Heart right ventricle (tissue), 16 donors: ENCODE data around the gene PIGX. TPM values are rescaled to one million over a fixed set of nuclear protein-coding genes. Genes with fewer than 3 reads are reported as not detected.

Source experiments
- ATAC-seq, 8 donors: fragments of 200-7000 bp; cut with Tn5 transposase; one replicate each; pipeline ENCODE4 v1.9.1; 2020; ENCODE audit warnings: mild to moderate bottlenecking in 8 of 8, moderate library complexity in 8 of 8, moderate number of reproducible peaks in 1 of 8
- DNase-seq, 2 donors: peaks; one replicate each; pipeline ENCODE4 v3.0.0-alpha.2; 2020
- H3K27ac ChIP-seq, 10 donors: fragments of 200-600 bp; sonication (generic) in 2 of 10; one replicate each; pipeline versions ENCODE4 v1.5.0 to v1.8.0; 2020 to 2022; ENCODE audit warnings: mild to moderate bottlenecking in 3 of 10
- H3K27me3 ChIP-seq, 7 donors: fragments of 200-600 bp; one replicate each; pipeline ENCODE4 v1.8.0; 2021 to 2022; ENCODE audit warnings: mild to moderate bottlenecking in 2 of 7
- H3K36me3 ChIP-seq, 9 donors: fragments of 200-600 bp; sonication (generic) in 1 of 9; one replicate each; pipeline versions ENCODE4 v1.5.0 to v1.8.0; 2020 to 2022; ENCODE audit warnings: mild to moderate bottlenecking in 2 of 9
- H3K4me1 ChIP-seq, 9 donors: fragments of 200-600 bp; sonication (generic) in 1 of 9; one replicate each; pipeline versions ENCODE4 v1.5.0 to v1.8.0; 2020 to 2022; ENCODE audit warnings: mild to moderate bottlenecking in 4 of 9
- H3K4me3 ChIP-seq, 10 donors: fragments of 200-600 bp; sonication (generic) in 2 of 10; one replicate each; pipeline versions ENCODE4 v1.5.0 to v1.8.0; 2020 to 2022; ENCODE audit warnings: mild to moderate bottlenecking in 7 of 10, moderate library complexity in 2 of 10
- H3K9me3 ChIP-seq, 11 donors: fragments of 200-600 bp in 10 of 11; sonication (generic) in 2 of 11; one replicate each; pipeline versions ENCODE4 v1.5.0 to v1.8.0; 2013 to 2022; ENCODE audit warnings: mild to moderate bottlenecking in 2 of 11, control low read depth in 1 of 11, moderate library complexity in 1 of 11
- WGBS, 2 donors: extraction: QIAGEN DNeasy Blood & Tissue Kit; methylation state at CpG; one replicate each; pipeline ENCODE4 v1.1.7; 2013; ENCODE audit warnings: inconsistent platforms in 1 of 2; 5-methylcytosine and 5-hydroxymethylcytosine counted together
- intact Hi-C, 10 donors: fragments of 100-400 bp; cut with DNase I; formaldehyde crosslinking; loops; one replicate each; pipeline versions ENCODE4 v1.11.1 to v1.14.2; 2022
- polyA plus RNA-seq, 2 donors: library from polyadenylated mRNA; stranded (reverse); fragments of 200-250 nt; gene quantifications; one replicate each; pipeline ENCODE4 v1.2.3, GENCODE V29; 2013
- total RNA-seq, 10 donors: library from RNA; stranded (reverse); fragmentation: NEBNext Ultra II Directional in 3 of 10; extraction: Animal tissue kit (Norgen Biotek cat#: 25700) in 3 of 10; gene quantifications; one replicate each; pipeline versions ENCODE4 v1.2.1 to v1.2.4, GENCODE V29; 2021 to 2023
- TF ChIP-seq, protein P1 (sequence below), 9 donors: fragments of 200-600 bp; sonication (generic) in 2 of 9; IDR thresholded peaks; one replicate each; pipeline versions ENCODE4 v1.5.0 to v1.8.0; 2021 to 2022; ENCODE audit warnings: antibody characterized with exemption in 9 of 9, mild to moderate bottlenecking in 5 of 9, moderate library complexity in 1 of 9
- donor health status: Arrhythmogenic right ventricular cardiomyopathy.
- donor health status: ischemic (EF 13 %, LVEDD 7.1; RV severe dilation, severe dysfunction).
- donor health status: healthy with polysubstance abuse.
- donor health status: DM: no; HTN: yes; CAD: no.
- donor health status: DM: no; HTN: no; CAD: no.
- donor health status: ischemic (EF 25% LVEDD 6.9; RV normal size, moderate dysfunction).
- donor health status: ischemic (EF 25% LVEDD 5.7; RV mildly dilated, moderate dysfunction).
- donor health status: healthy.
- donor health status: DM: yes; HTN: yes; CAD: no.
- donor health status: Ischemic cardiomyopathy.
- donor health status: ischemic (EF 35%, LVEDD 5.7; RV mildly dilated, moderate dysfunction).
- donor health status: nonischemic (EF 11% LVEDD 7.7; RV severe dilation, severe dysfunction).
- donor health status: DM: yes; HTN: yes; CAD: no.
- donor health status: PGD.
- donor health status: ischemic (EF 29% LVEDD 5.4; RV normal size, mild dysfunction).
- donor health status: nonischemic (EF 23%, LVEDD 6.1; RV moderate dilation, normal function).

Gene PIGX
- total and polyA plus RNA-seq, 12 donors: 8.3 to 21.9 (median 16.3) TPM

DNA sequence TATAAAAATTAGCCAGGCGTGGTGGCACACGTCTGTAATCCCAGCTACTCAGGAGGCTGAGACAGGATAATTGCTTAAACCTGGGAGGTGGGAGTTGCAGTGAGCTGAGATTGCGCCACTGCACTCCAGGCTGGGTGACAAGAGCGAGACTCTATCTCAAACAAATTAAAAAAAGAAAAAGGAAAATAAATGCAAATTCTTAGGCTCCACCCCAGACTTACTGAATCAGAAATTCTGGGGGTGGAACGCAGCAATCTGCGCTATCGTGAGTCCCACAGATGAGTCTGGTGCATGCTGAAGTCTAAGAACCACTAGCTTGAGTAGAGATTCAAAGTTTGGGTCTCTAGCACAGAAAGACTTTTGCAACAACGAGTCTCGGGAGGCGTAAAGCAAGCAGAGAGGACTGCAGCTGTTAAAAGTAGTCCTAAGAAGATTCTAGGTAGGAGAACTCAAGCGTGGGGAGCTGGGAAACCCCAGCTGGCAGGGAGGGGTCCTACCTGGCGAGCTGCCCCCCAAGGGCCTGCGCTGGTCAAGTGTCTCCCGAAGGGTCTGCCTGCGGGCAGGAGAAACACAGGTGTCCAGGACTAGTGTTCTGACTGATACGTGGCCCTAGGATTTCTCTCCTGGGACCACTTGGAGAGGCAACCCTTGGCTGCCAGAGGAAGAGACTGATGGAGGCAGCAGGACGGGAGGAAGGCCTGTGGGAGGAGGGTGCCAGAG lies 22.1 kb upstream of the PIGX start:
- WGBS, 2 donors: 89 to 94% methylated on average over 17 of the region's 17 CpGs
- no peaks in the 10 kb centered on the region for H3K36me3 ChIP-seq
- peaks cover 0 to 5% (median 0%) of the 10 kb centered on the region in 7 donors for H3K27me3 ChIP-seq
- H3K4me3 ChIP-seq: peak overlapping the region in 1 of 10 donors; percentile 23
- TF ChIP-seq, protein P1, sequence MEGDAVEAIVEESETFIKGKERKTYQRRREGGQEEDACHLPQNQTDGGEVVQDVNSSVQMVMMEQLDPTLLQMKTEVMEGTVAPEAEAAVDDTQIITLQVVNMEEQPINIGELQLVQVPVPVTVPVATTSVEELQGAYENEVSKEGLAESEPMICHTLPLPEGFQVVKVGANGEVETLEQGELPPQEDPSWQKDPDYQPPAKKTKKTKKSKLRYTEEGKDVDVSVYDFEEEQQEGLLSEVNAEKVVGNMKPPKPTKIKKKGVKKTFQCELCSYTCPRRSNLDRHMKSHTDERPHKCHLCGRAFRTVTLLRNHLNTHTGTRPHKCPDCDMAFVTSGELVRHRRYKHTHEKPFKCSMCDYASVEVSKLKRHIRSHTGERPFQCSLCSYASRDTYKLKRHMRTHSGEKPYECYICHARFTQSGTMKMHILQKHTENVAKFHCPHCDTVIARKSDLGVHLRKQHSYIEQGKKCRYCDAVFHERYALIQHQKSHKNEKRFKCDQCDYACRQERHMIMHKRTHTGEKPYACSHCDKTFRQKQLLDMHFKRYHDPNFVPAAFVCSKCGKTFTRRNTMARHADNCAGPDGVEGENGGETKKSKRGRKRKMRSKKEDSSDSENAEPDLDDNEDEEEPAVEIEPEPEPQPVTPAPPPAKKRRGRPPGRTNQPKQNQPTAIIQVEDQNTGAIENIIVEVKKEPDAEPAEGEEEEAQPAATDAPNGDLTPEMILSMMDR (IDR thresholded peaks at IDR 0.05): no peak
- peak overlapping the region in 1 of 10 donors; percentile 86 for H3K27ac ChIP-seq
- ATAC-seq (no peak), DNase-seq (no peak)
- intact Hi-C loops: loop anchor here in 9 of 10 donors (5.0 to 10.0 kb wide), 4 partner anchors 83 to 163 kb away; no protein-coding TSS in a partner anchor
- H3K4me1 ChIP-seq: peaks cover 0 to 73% (median under 1%) of the 10 kb centered on the region in 9 donors
- no peaks in the 10 kb centered on the region for H3K9me3 ChIP-seq

DNA sequence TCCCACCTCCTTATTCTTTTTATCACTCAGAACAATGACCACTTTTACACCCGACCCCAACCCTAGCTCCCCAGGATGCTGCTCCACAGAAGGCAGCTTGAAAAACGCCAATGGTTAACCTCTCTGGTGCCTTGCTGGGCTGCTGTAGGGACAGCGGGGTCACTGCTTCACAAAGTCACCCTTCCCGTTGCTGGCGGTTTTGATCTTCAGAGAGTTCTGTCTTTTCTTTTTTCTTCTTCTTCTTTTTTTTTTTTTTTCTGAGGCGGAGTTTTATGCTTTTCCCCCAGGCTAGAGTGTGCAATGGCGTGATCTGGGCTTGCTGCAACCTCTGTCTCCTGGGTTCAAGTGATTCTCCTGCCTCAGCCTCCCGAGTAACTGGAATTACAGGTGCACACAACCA lies 20.8 kb upstream of the PIGX start:
- TF ChIP-seq, protein P1 (IDR thresholded peaks at IDR 0.05): no peak
- Histone ChIP-seq H3K36me3 (no peaks in the 10 kb centered on the region), H3K9me3 (no peaks in the 10 kb centered on the region), H3K27ac (peak overlapping the region in 1 of 10 donors; percentile 86), H3K27me3 (peaks cover 0 to 5% (median 0%) of the 10 kb centered on the region in 7 donors), H3K4me1 (peaks cover 0 to 64% (median 0%) of the 10 kb centered on the region in 9 donors), H3K4me3 (peak overlapping the region in 1 of 10 donors; percentile 23)
- 75 to 77% methylated on average over 8 of the region's 8 CpGs for WGBS, 2 donors
- no peak for DNase-seq
- intact Hi-C loops: no loop called here
- no peak for ATAC-seq

DNA sequence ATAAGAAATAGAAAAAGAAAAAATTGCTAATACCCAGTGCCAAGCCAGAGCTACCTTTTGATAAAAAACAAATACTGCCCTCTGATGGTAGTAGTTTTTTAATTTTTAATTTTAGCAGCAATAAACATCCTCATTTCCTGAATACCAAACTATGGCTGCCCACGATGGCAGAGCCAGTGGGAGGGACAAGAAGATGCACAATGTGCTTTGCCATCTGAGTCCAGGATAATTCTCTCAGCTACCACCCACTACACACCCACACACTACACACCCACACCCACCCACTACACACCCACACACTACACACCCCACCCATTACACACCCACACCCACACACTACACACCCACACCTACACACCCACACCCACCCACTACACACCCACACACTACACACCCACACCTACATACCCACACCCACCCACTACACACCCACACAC lies 18.0 kb upstream of the PIGX start:
- H3K36me3 ChIP-seq: no peaks in the 10 kb centered on the region
- no peak overlapping the region for H3K4me3 ChIP-seq
- H3K27me3 ChIP-seq: peaks cover 0 to 5% (median 0%) of the 10 kb centered on the region in 7 donors
- no peak for DNase-seq
- H3K4me1 ChIP-seq: peaks cover 0 to 36% (median 0%) of the 10 kb centered on the region in 9 donors
- TF ChIP-seq, protein P1 (IDR thresholded peaks at IDR 0.05): peak in 3 of 9 donors; percentile 12 to 25 (median 13)
- intact Hi-C loops: no loop called here
- H3K27ac ChIP-seq: no peak overlapping the region
- ATAC-seq: no peak
- 7 to 18% methylated on average over 1 of the region's 1 CpG for WGBS, 2 donors
- no peaks in the 10 kb centered on the region for H3K9me3 ChIP-seq

DNA sequence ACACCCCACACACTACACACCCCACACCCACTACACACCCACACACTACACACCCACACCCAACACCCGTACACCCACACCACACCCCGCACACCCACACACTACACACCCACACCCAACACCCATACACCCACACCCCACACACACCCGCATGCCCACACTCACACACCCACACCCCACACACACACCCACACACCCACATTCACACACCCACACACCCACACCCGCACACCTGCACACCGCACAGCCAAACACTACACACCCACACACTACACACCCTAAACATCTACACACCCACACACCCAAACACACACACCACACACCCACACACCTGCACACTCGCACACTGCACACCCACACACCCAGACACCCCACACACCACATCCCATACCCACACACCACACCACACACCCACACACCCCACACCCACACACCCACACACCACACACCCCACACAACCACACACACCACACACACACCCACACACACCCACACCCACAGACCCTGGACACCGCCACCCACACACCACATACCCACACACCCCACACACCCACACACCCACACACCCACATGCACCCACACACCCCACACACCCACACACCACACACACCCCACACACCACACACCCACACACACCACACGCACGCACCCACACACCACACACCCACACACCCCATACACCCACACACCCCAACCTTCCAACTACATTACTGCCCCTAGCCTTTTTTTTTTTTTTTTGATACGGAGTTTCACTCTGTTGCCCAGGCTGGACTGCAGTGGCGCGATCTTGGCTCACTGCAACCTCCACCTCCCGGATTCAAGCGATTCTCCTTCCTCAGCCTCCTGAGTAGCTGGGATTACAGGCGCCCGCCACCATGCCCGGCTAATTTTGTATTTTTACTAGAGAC lies 17.0 kb upstream of the PIGX start:
- no peak overlapping the region for H3K4me3 ChIP-seq
- H3K9me3 ChIP-seq: no peaks in the 10 kb centered on the region
- WGBS, 2 donors: 93 to 96% methylated on average over 17 of the region's 17 CpGs
- H3K36me3 ChIP-seq: no peaks in the 10 kb centered on the region
- H3K27me3 ChIP-seq: peaks cover 0 to 5% (median 0%) of the 10 kb centered on the region in 7 donors
- intact Hi-C loops: no loop called here
- H3K27ac ChIP-seq: no peak overlapping the region
- H3K4me1 ChIP-seq: peaks cover 0 to 28% (median 0%) of the 10 kb centered on the region in 9 donors
- DNase-seq (no peak), ATAC-seq (peak in 2 of 8 donors; percentile 27 to 44)
- TF ChIP-seq, protein P1 (IDR thresholded peaks at IDR 0.05): no peak
